ENCODE data around the gene LMF1.
"Not testable (repeated sequence)": the region's sequence is repeated elsewhere in the genome, so short reads cannot be mapped to it uniquely, and the experiment has no call there.

LMF1 gene

DNA sequence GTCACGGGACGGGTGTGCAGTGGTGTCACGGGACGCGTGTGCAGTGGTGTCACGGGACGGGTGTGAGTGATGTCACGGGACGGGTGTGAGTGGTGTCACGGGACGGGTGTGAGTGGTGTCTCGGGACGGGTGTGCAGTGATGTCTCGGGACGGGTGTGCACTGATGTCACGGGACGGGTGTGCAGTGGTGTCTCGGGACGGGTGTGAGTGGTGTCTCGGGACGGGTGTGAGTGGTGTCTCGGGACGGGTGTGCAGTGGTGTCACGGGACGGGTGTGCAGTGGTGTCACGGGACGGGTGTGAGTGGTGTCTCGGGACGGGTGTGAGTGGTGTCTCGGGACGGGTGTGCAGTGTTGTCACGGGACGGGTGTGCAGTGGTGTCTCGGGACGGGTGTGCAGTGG, 111.8 kb downstream of the LMF1 start:
- not testable (repeated sequence) for DNase-seq

DNA sequence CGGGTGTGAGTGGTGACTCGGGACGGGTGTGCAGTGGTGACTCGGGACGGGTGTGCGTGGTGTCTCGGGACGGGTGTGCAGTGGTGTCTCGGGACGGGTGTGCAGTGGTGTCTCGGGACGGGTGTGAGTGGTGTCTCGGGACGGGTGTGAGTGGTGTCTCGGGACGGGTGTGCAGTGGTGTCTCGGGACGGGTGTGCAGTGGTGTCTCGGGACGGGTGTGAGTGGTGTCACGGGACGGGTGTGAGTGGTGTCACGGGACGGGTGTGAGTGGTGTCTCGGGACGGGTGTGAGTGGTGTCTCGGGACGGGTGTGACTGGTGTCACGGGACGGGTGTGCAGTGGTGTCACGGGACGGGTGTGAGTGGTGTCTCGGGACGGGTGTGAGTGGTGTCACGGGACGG, 112.3 kb downstream of the LMF1 start:
- not testable (repeated sequence) for DNase-seq

DNA sequence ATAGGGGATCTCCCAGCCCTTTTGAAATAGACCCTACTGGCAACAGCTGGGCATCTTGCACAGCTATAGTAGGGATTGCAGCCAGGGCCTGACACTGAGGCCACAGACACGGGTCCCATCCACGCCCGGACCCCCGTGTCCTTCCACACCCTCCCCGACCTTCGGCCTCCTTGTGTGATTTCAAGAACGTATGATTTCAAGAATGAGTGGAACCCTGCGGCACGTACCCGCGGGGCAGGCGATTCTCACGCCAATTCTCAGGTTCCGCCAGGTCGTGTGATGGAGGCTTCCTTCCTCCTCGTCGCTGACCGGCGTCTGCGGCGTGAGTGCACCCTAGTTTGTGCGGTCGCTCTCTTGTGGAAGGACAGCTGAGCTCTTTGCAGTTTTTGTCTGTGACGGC, 114.0 kb downstream of the LMF1 start:
- DNase-seq = no peak

DNA sequence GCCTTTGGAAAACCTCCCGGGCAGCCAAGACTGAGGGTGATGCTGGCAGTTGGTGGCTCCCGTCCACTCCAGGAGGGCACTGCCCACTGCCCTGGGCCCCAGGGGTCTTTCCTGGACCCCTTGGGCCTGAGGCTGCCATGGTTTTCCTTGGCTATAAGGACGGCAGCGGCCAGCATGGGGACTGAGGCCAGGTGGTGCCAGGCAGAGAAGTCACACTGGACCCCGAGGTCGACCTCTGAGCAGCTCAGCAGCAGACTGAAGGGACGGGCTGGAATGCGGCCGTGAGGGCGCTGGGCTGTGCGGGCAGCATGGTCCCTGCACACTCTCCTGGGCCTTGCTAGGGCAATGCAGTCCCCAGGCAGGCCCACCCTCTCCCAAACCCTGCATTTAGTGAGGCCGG, 114.7 kb downstream of the LMF1 start:
- DNase-seq = no peak

DNA sequence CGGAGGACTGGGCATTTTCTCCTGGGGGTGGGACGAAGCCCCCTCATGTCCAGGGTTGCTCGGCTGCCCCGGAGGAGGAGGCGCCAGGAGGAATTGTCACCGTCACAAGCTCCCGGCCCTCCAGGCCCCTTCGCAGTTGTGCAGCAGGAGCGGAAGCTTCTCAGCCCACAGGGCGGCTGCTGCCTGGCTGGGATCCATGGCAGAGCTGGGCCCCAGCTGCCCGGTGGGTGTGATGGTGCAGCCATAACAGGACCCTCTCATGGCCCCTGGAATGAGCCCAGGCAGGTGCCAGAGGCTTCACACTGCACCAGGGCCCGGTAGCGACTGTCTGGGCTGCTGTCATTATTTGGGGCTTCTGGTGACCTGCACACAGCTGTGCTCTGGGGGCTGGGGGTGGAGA, 115.3 kb downstream of the LMF1 start:
- no peak for DNase-seq

DNA sequence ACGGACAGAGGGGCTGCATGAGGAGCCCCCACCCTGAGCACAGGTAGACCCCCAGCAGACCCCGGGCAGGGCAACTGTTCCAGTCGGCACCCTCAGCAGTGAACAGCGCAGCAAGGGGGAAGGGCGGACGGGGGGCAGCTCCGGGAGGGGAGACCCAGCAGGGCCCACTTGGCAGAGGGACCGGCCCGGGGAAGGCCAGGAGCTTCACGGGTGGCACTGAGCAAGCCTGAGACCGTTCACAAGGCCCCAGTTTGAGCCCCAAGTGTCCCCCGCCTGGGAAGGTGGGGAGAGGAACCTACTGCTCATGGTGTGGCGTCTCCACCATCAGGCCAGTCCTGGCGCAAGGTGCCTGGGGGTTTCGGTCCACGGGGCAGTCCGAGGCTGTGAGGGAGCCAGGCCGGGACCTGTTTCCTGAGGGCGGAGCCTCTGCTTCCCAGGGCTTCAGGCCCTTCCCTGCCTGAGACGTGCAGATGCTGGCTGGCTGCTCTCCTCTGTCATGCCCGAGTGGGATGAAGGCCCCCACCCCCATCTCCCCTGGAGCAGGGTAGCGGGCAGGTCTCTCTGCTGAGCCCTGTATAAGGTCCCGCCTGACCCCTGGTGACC, 115.9 kb downstream of the LMF1 start:
- DNase-seq = no peak

DNA sequence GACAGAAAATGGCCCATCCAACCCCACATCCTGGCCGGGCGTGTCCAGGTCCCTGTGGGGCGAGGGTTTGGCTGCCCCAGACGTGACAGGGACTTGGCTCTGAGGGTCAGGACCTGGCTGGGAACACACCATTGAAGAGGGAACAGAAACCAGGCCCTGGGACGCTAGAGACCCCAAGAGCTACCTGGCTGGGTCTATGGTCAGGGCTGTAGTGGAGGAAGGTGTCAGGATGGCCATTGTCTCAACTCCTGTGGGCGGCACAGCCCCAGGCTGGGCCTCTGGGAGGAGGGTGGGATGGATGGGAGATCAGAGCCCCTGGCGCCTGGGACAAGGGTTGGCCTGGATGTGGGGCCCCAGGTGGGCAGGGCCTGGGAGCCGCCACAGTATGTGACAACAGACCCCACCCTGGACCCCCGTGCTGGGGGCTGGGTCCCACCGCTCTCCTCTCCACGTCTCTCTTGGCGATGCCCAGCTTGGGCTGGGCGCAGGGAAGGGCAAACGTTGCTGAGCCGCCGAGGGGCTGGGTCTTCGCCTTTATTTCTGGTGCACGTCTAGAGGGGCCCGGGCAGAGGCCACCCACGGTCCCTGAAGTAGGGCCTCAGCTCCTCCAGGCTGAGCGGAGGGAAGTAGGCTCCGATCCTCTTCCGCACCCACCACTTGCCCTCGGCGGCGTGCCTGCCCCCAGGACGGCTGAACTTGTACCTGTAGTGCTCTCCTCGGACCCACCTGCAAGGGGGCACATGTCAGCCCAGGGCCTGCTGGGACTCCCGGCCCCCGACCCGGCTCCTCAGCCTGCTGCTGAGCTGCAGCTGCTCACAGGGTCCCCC, 116.6 kb downstream of the LMF1 start:
- no peak for DNase-seq

DNA sequence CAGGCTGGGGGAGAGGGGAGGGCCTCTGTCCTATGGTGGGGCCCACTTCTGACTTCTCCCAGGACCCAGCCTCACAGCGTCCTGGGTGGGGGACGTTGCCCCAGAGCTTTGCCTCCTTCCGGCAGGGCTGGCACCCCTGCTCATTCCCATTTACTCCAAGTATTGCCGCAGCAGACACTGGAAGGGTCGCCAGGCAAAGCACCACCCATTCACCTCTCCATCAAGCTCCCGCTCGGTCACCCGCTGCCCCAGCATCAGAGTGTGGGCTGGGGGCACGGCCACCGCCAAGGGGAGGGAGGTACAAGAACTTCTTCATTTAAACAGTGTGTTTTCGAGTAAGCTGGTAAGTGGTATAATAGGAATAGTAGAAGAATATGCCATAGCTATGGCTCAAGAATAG, 117.5 kb downstream of the LMF1 start:
- DNase-seq = no peak

DNA sequence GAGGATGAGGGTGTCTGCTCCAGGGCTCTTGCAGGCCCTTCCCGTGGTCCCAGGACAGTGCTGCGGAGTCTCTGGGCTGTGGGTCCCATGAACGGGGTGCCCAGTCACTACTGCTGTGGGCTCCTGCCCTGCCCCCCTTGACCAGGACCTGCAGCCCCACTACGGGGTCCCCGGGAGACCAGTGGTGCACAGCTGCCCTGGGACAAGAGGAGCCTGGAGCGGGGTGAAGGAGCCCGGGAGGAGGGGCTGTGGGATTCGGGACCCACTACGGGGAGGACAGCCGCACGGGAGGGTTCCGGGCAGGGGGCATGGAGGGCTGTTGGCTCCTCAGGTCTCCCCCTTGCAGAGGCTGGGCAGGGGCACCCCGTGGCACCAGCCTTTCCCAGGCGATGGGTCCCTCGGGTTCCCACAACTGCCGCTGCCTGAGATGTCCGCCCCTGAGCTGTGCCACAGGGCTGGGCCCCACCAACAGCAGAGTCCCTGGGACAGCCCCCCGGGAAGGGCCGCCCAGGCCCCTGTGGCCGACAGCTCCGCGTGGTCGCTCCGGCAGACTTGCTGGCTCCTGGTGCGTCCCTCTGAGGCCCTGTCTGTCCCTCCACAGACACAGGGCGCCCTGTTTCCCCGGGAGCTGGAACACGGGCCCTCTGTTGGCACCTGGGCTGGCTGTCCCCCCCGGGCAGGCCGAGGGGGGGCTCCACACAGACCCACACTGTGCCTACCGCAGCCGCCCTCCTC, 118.2 kb downstream of the LMF1 start:
- no peak for DNase-seq

DNA sequence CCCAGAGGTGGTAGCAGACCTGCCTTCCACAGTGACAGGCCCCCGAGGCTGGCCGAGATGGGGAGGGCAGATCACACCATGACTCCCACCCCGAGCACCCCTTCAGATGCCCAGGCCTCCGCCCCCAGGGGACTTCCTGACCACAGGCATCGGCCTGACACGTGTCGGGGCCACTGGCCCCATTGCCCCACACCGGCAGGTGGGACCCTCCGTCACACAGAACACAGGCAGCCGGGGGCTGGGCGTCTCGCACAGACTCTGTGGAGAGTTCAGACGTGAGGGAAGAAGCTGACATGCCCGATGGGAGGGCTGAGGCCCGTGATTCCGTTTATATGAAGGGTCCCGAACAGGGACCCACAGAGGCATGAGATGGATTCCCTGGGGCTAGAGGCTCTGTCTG, 118.9 kb downstream of the LMF1 start:
- DNase-seq = no peak

DNA sequence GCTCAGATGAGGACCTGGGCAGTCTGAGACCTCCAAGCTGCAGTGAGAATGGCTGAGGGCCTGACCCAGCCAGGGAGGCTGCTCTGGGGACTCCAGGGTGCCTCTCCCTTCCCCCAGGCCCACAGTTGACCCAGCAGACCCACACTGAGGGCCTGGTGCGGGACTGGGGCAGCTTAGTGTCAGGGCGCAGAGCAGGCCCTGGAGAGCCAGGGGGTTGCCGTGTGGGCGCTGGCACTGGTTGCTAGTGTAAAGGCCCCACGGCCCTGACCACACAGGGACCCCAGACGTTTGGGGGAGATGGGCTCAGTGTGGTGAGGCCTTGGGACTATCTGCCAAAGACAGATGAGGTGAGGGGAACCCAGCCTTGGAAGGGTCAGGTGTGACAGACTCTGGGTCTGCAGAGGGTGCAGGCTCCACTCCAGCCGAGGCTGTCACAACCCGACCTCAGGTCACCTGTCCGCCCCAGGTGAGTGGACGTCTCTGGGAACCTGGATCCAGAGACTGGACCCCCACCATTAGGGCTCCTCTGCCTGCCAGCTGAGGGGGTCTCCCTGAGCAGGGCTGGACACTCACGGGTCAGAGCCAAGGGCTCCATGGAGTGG, 119.5 kb downstream of the LMF1 start:
- DNase-seq = no peak

DNA sequence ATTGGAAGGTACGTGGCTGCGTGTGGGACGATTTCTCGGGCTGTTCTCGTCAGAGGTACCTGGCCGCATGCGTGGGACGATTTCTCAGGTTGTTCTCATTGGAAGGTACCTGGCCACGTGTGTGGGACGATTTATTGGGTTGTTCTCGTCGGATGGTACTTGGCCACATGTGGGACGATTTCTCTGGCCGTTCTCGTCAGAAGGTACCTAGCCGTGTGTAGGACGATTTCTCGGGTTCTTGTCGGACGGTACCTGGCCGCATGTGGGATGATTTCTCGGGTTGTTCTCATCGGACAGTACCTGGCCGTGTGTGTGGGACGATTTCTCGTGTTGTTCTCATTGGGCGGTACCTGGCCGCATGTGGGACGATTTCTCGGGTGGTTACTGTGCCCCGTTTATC, 120.1 kb downstream of the LMF1 start:
- no peak for DNase-seq

DNA sequence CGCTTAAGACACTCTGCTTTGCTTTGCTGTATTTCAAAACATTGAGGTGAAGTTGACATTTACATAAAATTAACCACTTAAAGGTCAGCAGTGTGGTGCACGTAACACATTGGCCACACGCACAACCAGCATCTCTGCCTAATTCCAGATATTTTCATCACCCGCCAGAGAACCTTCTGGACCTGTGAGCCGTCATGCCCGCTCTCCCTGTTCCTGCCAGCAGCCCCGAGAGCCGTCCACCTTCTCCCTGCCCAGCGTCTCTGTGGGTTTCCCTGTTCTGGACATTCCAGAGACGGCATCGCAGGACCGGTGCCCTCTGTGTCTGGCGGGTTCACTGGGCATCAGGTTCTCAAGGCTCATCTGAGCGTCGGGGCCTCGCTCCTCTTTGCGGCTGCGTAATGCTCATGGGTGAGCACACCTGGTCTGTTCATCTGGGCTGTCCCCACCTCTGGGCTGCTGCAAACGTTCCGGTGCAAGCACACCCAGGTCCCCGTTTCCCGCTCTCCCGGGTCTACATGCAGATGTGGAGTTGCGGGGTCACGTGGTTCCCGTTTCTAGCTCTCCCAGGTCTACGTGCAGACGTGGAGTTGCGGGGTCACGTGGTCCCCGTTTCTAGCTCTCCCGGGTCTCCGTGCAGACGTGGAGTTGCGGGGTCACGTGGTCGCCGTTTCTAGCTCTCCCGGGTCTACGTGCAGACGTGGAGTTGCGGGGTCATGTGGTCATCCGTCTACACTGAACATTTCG, 122.1 kb downstream of the LMF1 start:
- DNase-seq = no peak

DNA sequence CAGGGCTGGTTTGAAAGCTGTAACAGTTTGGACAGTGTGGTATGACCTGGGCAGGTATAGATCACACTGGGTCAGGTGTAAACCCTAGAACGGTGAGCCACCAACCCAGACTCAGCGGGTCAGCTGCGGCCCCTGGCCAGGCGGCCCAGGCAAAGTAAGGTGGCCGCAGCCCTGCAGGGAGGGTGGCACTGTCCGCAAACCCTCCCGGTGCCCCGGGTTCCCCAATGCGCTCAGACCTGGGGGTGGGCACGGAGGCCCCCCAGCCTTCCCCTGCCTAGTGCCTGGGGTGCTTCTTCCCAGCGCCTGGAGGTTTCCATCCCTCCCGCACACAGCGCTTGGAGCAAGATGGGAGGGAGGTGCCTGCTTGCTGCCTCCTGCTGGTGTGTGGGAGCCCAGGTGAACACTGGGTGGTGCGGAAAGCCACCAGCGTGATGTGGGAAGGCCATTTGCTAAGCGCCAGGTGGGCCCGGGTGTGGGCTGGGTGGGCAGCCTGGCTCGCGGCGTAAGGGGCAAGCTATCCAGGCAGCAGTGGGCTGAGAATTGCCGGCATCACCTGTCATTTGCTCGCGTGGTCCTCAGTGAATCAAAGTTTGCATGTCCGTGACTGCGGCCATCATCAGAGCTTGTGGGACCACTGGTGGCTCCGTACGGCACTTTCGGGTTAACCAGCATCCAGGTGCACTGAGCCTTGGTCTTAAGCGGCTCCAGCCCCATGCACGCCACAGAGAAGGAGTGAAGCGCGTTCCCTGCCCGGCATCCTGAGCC, 122.9 kb downstream of the LMF1 start:
- DNase-seq = no peak

DNA sequence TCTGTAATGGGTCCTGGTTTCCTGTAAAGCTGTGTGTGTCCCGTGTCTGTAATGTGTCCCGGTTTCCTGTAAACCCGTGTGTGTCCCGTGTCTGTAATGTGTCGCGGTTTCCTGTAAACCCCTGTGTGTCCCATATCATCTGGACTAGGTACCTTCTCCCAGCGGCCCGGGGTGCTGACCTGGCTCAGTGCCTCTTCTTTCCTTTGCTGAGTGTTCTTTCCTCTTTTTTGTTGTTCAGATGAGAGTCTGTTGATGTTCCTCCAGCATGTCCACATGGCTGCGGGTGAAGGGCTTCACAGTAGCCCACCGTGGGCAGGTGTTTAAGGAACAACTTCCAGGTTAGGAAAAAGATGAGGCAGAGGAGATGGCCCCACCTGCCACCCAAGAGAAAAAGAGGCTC, 123.6 kb downstream of the LMF1 start:
- no peak for DNase-seq

DNA sequence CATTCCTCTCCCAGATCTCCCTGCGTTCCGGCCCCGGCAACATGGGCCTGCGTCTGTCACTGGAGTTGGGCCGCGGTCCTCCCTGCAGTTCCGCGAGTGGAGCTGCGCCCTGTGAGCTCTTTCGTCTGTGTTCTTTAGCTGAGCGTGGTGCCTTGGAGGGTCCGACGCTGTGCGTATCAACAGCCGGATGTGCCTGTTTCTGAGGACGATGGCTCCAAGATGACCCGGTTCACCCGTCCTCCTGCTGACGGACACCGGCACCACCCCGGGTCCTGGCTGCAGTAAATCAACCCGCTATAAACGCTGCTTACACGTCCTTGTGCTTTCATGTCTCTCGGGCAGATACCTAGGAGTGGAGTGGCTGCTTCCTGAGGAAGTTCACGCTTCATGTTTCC, 125.4 kb downstream of the LMF1 start:
- no peak for DNase-seq

DNA sequence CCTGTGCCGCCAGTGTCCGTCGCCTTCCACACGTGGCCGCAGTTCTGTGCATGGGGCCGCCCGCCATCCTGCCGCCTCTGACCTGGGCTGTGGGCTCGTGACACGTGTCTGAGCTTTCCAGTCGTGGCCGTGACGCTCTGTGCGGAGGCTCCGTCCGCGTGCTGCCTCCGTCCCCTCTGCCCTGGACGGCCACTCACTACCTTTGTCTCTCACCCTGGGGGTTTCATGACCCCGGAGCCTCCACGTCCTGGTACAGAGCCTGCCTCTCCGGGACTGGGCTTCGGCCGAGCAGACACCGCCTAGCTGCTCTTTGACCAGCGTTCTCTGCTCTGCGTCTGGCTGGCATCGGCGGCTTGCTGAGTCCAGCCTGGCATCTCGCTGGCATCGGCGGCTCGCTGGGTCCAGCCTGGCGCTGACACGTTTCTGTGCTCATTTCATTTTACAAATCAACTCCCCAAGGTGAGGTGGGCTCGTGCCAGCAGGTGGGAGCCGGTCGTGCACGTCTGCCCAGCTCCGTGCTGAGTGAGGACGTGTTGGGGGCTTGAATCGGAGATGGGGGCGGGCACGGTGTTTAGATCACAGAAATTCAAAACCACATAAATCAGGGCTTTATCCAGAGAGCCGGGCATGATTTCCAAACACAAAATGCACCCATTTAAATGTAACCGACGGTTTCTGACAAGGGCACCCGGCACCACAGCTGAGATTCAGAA, 126.0 kb downstream of the LMF1 start:
- DNase-seq = no peak

DNA sequence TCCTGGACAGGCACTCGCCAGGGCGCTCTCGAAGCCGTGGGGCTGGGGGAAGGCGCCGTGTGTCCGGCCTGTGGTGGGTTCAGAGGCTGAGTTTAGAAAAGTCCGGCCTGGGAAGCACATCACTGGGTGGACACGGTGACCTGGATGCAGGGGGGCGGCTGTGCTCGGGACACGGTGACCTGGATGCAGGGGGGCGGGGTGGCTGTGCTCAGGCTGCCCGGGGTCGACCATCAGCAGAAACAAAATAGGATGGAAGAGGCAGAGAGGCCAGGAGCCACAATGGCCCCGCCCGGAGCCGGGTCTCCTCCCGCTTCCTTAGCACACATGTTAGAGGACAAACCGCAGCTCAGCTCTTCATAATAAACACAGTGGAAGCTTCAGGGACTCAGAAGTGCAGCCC, 127.0 kb downstream of the LMF1 start:
- no peak for DNase-seq

DNA sequence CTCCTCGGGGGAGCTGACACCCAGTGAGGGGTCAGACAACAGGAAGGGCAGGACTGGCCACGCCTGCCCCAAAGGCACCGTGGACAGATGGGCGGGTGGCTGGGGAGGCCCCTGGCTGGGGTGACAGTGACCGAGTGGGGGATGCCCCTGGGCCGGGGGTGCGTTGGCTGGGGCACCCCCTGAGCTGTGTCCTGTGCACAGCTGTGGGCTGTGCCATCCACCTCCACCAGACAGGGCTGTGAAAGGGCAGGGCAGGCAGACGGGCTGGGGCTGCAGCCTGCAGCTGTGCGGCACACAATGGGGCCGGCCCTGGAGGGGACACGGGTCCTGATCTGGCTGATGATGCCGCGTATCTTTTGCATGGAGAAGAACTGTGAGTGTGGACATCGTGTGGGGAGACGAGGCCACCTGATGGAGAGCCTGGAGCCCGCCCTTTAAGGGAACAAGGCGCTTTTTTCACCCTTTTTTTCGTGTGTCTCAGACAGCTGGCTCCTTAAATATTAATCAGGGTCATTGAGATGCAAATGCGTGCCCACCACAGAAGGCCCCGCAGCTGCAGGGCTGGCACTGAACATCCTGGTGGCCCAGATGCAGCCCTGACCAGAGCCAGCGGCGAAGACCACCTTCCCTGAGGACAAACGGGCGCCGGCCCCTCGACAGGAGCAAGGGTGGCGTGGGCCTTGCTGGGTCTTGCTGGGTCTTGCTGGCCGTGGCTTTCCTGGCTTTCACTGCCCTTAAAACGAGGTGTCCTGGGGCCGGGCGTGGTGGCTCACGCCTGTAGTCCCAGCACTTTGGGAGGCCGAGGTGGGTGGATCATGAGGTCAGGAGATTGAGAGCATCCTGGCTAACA, 127.8 kb downstream of the LMF1 start:
- no peak for DNase-seq

DNA sequence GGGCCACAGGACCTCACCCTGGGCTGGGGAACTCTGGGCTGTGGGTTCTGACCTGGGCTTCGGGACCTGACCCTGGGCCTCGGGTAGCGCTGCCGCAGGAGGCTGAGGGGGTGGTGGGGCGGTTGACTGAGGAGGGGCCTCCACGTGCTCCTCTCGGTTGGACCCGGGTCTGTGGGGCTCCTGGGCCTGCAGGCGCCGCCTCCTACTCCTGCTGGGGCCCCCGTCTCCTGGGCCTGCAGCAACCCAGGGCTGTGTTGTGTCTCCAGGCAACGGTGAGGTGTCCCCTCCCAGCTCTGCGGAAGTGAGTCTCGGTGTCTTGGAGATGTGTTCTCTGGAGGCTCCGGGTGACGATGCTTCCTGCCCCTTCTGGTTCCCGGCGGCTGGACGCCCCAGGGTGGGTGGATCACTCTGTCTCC, 128.7 kb downstream of the LMF1 start:
- DNase-seq = no peak
